MM.1S (cell line): ENCODE results near the gene GSTM5.

Source experiments
- DNase-seq: peaks from one replicate; pipeline ENCODE4 v3.0.0-alpha.2; 2015
- H2AFZ ChIP-seq: fragments of 300-600 bp; sonication (generic); 2 replicates; pipeline ENCODE4 v1.6.0; 2016; ENCODE audit warnings: antibody characterized with exemption, low read length
- H3F3A ChIP-seq: fragments of 300-600 bp; sonication (generic); 2 replicates; pipeline ENCODE4 v1.6.1; 2016; ENCODE audit warnings: mild to moderate bottlenecking, antibody characterized with exemption, low read length, moderate library complexity, mixed read lengths; ENCODE audit not compliant: insufficient read depth
- H3K27ac ChIP-seq: fragments of 300-600 bp; sonication (generic); 2 replicates; pipeline ENCODE4 v1.5.1; 2016; ENCODE audit warnings: mild to moderate bottlenecking, low read length
- H3K27me3 ChIP-seq: fragments of 300-600 bp; sonication (generic); replicated peaks from 2 replicates; pipeline ENCODE4 v1.6.0; 2016; ENCODE audit warnings: low read length; ENCODE audit not compliant: insufficient read depth
- H3K36me3 ChIP-seq: fragments of 300-600 bp; sonication (generic); replicated peaks from 2 replicates; pipeline ENCODE4 v1.6.1; 2016; ENCODE audit warnings: mild to moderate bottlenecking, low read length, mixed read lengths; ENCODE audit not compliant: insufficient read depth
- H3K4me1 ChIP-seq: fragments of 300-600 bp; sonication (generic); 2 replicates; pipeline ENCODE4 v1.6.1; 2016; ENCODE audit warnings: low read length, mixed read lengths
- H3K4me2 ChIP-seq: fragments of 300-600 bp; sonication (generic); 2 replicates; pipeline ENCODE4 v1.6.0; 2016; ENCODE audit warnings: low read depth, low read length
- H3K4me3 ChIP-seq: fragments of 300-600 bp; sonication (generic); 2 replicates; pipeline ENCODE4 v1.5.1; 2016; ENCODE audit warnings: low read length, mixed read lengths
- H3K79me2 ChIP-seq: fragments of 300-600 bp; sonication (generic); 2 replicates; pipeline ENCODE4 v1.6.1; 2016; ENCODE audit warnings: mixed run types, low read length, mixed read lengths
- H3K9ac ChIP-seq: fragments of 300-600 bp; sonication (generic); 2 replicates; pipeline ENCODE4 v1.6.1; 2016; ENCODE audit warnings: low read length, mixed read lengths
- H3K9me2 ChIP-seq: fragments of 300-600 bp; sonication (generic); replicated peaks from 2 replicates; pipeline ENCODE4 v1.6.1; 2016; ENCODE audit warnings: mild to moderate bottlenecking, low read length, mixed read lengths; ENCODE audit not compliant: insufficient read depth
- H3K9me3 ChIP-seq: fragments of 300-600 bp; sonication (generic); replicated peaks from 2 replicates; pipeline ENCODE4 v1.6.1; 2016; ENCODE audit warnings: mild to moderate bottlenecking, low read length, mixed read lengths; ENCODE audit not compliant: insufficient read depth
- H4K20me1 ChIP-seq: fragments of 300-600 bp; sonication (generic); 2 replicates; pipeline ENCODE4 v1.6.1; 2016; ENCODE audit warnings: mild to moderate bottlenecking, low read length, moderate library complexity, mixed read lengths; ENCODE audit not compliant: insufficient read depth
- CTCF ChIP-seq: fragments of 300-600 bp; sonication (generic); IDR thresholded peaks from 2 replicates; pipeline ENCODE4 v1.5.1; 2016; ENCODE audit warnings: antibody characterized with exemption, low read length, mixed read lengths
- EZH2 ChIP-seq: fragments of 300-600 bp; sonication (generic); optimal IDR thresholded peaks from 2 replicates; pipeline ENCODE3; 2017; ENCODE audit warnings: low read depth, mild to moderate bottlenecking, antibody characterized with exemption, low read length, mixed read lengths
- EZH2phosphoT487 ChIP-seq: fragments of 300-600 bp; sonication (generic); IDR thresholded peaks from 2 replicates; pipeline ENCODE4 v1.6.1; 2018; ENCODE audit warnings: antibody characterized with exemption, low read length

Gene GSTM5

DNA sequence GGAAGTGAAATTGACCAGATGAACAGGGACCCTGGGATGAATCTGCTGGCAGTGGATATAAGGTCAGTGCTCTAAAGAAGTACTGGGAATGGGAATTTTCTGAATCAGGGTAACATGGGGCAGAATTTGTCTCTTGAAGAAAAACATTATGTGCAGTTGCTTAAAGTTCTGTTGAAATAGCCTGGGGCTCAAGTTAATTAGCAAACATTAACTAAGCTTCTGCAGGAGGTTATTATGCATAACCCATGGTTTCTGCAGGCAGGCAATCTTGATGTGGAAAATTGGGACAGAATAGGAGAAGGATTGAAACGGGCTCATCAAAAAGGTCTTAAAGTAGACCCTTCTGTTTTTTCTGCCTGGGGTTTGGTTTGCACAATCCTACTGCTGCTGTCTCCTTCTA, 14.0 kb downstream of the GSTM5 start:
- TF ChIP-seq EZH2 (no peak), EZH2phosphoT487 (no peak), CTCF (no peak)
- Histone ChIP-seq H3K79me2 (no peaks in the 10 kb centered on the region), H3K9me2 (no peaks in the 10 kb centered on the region), H3K9ac (no peak overlapping the region), H3K4me2 (no peak overlapping the region), H3K36me3 (no peaks in the 10 kb centered on the region), H3K27ac (no peak overlapping the region), H3K27me3 (no peaks in the 10 kb centered on the region), H3K4me3 (no peak overlapping the region), H3F3A (no peaks in the 10 kb centered on the region), H3K4me1 (no peaks in the 10 kb centered on the region), H2AFZ (no peak overlapping the region), H4K20me1 (no peaks in the 10 kb centered on the region), H3K9me3 (no peaks in the 10 kb centered on the region)
- no peak for DNase-seq

- Histone ChIP-seq H3K4me2 (no peak overlapping the region), H3F3A (no peaks in the 10 kb centered on the region), H3K79me2 (no peaks in the 10 kb centered on the region), H3K36me3 (no peaks in the 10 kb centered on the region), H3K4me1 (no peaks in the 10 kb centered on the region), H3K9me2 (no peaks in the 10 kb centered on the region), H3K9ac (no peak overlapping the region), H2AFZ (no peak overlapping the region), H3K27ac (no peak overlapping the region), H3K4me3 (no peak overlapping the region), H4K20me1 (no peaks in the 10 kb centered on the region), H3K9me3 (no peaks in the 10 kb centered on the region), H3K27me3 (no peaks in the 10 kb centered on the region)
- DNase-seq, result no peak
- TF ChIP-seq EZH2 (no peak), EZH2phosphoT487 (no peak), CTCF (no peak)
These were observed 14.8 kb downstream of the GSTM5 start for GRCh38 chr1:109726728-109727373.

DNA sequence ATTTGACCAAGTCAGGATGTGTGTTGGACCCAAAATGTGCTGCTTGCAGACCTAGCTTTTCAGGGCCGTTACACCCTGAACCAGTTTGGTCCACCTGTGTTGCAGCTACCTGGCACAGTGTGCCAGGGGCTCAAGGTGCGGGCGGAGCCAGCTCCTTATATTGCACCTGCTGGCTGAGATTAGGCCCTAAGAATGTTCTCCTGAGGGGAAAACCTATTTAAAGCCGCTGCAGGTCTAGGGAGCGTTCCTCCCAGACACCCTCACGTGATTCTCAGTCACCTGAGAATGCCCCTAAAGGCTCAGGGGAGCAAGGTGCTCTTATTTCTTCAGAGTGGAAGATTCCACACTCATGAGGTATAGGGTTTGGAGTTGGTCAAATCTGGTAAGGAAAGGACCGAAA, 16.8 kb downstream of the GSTM5 start:
- Histone ChIP-seq H4K20me1 (no peaks in the 10 kb centered on the region), H3K9me2 (no peaks in the 10 kb centered on the region), H2AFZ (no peak overlapping the region), H3K9me3 (no peaks in the 10 kb centered on the region), H3K4me2 (no peak overlapping the region), H3K79me2 (no peaks in the 10 kb centered on the region), H3K36me3 (no peaks in the 10 kb centered on the region), H3K4me3 (no peak overlapping the region), H3K9ac (no peak overlapping the region), H3K4me1 (no peaks in the 10 kb centered on the region), H3F3A (no peaks in the 10 kb centered on the region), H3K27me3 (no peaks in the 10 kb centered on the region), H3K27ac (no peak overlapping the region)
- DNase-seq, result no peak
- TF ChIP-seq EZH2phosphoT487, result no peak
- no peak for TF ChIP-seq EZH2
- TF ChIP-seq CTCF, result no peak
